Tibial nerve (tissue), 4 donors: ENCODE data around the gene CHSY1. TPM values are rescaled to one million over a fixed set of nuclear protein-coding genes. Genes with fewer than 3 reads are reported as not detected.

Experiments used
- DNase-seq, 2 donors: peaks; one replicate each; pipeline ENCODE4 v3.0.0-alpha.2; 2019; ENCODE audit warnings: low spot score in 2 of 2
- H3K27ac ChIP-seq, 4 donors: fragments of 200-600 bp; sonication (generic) in 3 of 4; one replicate each; pipeline ENCODE4 v1.5.1; 2017 to 2019; ENCODE audit warnings: mild to moderate bottlenecking in 1 of 4
- H3K27me3 ChIP-seq, 2 donors: fragments of 200-600 bp; sonication (generic) in 1 of 2; one replicate each; pipeline versions ENCODE4 v1.5.1 to v1.6.0; 2017 to 2019
- H3K36me3 ChIP-seq, 3 donors: fragments of 200-600 bp; sonication (generic); one replicate each; pipeline ENCODE4 v1.5.1; 2018 to 2019
- H3K4me1 ChIP-seq, 4 donors: fragments of 200-600 bp; sonication (generic) in 3 of 4; one replicate each; pipeline ENCODE4 v1.5.1; 2017 to 2019
- H3K4me3 ChIP-seq, 4 donors: fragments of 200-600 bp; sonication (generic) in 3 of 4; one replicate each; pipeline ENCODE4 v1.5.1; 2017 to 2019; ENCODE audit warnings: mild to moderate bottlenecking in 1 of 4, moderate library complexity in 1 of 4
- H3K9me3 ChIP-seq, 4 donors: fragments of 200-600 bp; sonication (generic) in 3 of 4; one replicate each; pipeline ENCODE4 v1.5.1; 2017 to 2019
- CTCF ChIP-seq, 5 experiments: fragments of 200-600 bp in 3 of 5; fragments of 450-650 bp in 2 of 5; sonication (generic) in 3 of 5; IDR thresholded peaks; one replicate each; pipeline ENCODE4 v1.5.1; 2016 to 2019; ENCODE audit warnings: antibody characterized with exemption in 5 of 5, mild to moderate bottlenecking in 3 of 5, moderate library complexity in 2 of 5
- EP300 ChIP-seq, 2 donors: sonication (generic); formaldehyde crosslinking; IDR thresholded peaks; one replicate each; pipeline ENCODE4 v1.6.1; 2017; ENCODE audit warnings: antibody characterized with exemption in 2 of 2, mild to moderate bottlenecking in 1 of 2
- POLR2A ChIP-seq, 2 donors: fragments of 450-650 bp; IDR thresholded peaks; one replicate each; pipeline ENCODE4 v1.6.1; 2017; ENCODE audit warnings: antibody characterized with exemption in 2 of 2, mild to moderate bottlenecking in 2 of 2, moderate library complexity in 2 of 2
- WGBS, 2 donors: methylation state at CpG; one replicate each; pipeline ENCODE4 v1.1.5; 2018; 5-methylcytosine and 5-hydroxymethylcytosine counted together
- total RNA-seq, 4 donors: library from RNA; depleted of rRNA; stranded (reverse); fragments of >200 nt; gene quantifications; one replicate each; pipeline ENCODE4 v1.1.0, GENCODE V29; 2016

The CHSY1 gene
- total RNA-seq, 4 donors from 2014 or later: 22.0 to 29.7 (median 24.6) TPM

GRCh38 chr15:101138913-101139880 is 112.7 kb downstream of the CHSY1 start:
- Histone ChIP-seq H3K4me1 (no peaks in the 10 kb centered on the region), H3K27ac (no peak overlapping the region), H3K4me3 (no peak overlapping the region), H3K36me3 (no peaks in the 10 kb centered on the region), H3K27me3 (no peaks in the 10 kb centered on the region), H3K9me3 (peaks cover 0 to 6% (median 0%) of the 10 kb centered on the region in 4 donors)
- WGBS, 2 donors: 71 to 73% methylated on average over 22 of the region's 22 CpGs
- DNase-seq: no peak
- TF ChIP-seq EP300 (IDR thresholded peaks at IDR 0.05) (no peak), CTCF (IDR thresholded peaks at IDR 0.05) (no peak), POLR2A (IDR thresholded peaks at IDR 0.05) (no peak)

GRCh38 chr15:101138086-101138660 is 113.7 kb downstream of the CHSY1 start:
- no peaks in the 10 kb centered on the region for H3K36me3 ChIP-seq
- H3K4me1 ChIP-seq: no peaks in the 10 kb centered on the region
- 80 to 86% methylated on average over 13 to 14 of the region's 14 CpGs for WGBS, 2 donors
- H3K9me3 ChIP-seq: peaks cover 0 to 6% (median 0%) of the 10 kb centered on the region in 4 donors
- no peak overlapping the region for H3K4me3 ChIP-seq
- H3K27me3 ChIP-seq: no peaks in the 10 kb centered on the region
- TF ChIP-seq EP300 (IDR thresholded peaks at IDR 0.05) (no peak), POLR2A (IDR thresholded peaks at IDR 0.05) (no peak), CTCF (IDR thresholded peaks at IDR 0.05) (no peak)
- no peak for DNase-seq
- no peak overlapping the region for H3K27ac ChIP-seq

GRCh38 chr15:101137312-101137940 is 114.4 kb downstream of the CHSY1 start:
- Histone ChIP-seq H3K36me3 (no peaks in the 10 kb centered on the region), H3K4me3 (no peak overlapping the region), H3K27ac (no peak overlapping the region), H3K27me3 (no peaks in the 10 kb centered on the region), H3K9me3 (peaks cover 0 to 6% (median 0%) of the 10 kb centered on the region in 4 donors), H3K4me1 (no peaks in the 10 kb centered on the region)
- no peak for DNase-seq
- TF ChIP-seq POLR2A (IDR thresholded peaks at IDR 0.05) (no peak), CTCF (IDR thresholded peaks at IDR 0.05) (no peak), EP300 (IDR thresholded peaks at IDR 0.05) (no peak)
- WGBS, 2 donors: 82 to 84% methylated on average over 15 to 16 of the region's 16 CpGs

- DNase-seq: no peak
- Histone ChIP-seq H3K4me1 (no peaks in the 10 kb centered on the region), H3K36me3 (no peaks in the 10 kb centered on the region), H3K27ac (no peak overlapping the region), H3K27me3 (no peaks in the 10 kb centered on the region), H3K9me3 (peaks cover 0 to 6% (median 0%) of the 10 kb centered on the region in 4 donors), H3K4me3 (no peak overlapping the region)
- 88% methylated on average over 13 to 14 of the region's 14 CpGs for WGBS, 2 donors
- TF ChIP-seq EP300 (IDR thresholded peaks at IDR 0.05) (no peak), CTCF (IDR thresholded peaks at IDR 0.05) (no peak), POLR2A (IDR thresholded peaks at IDR 0.05) (no peak)
Measured at GRCh38 chr15:101136381-101137268, 115.2 kb downstream of the CHSY1 start.
